GM12892 (cell line): Measurements from ENCODE around the gene KIF5B.

Source experiments
- POLR2A ChIP-seq: IDR thresholded peaks from 2 replicates; pipeline ENCODE4 v1.6.1; 2011; ENCODE audit warnings: low read depth, low read length, control low read depth
- POLR2AphosphoS5 ChIP-seq: IDR thresholded peaks from 2 replicates; pipeline ENCODE4 v1.6.1; 2011; ENCODE audit warnings: low read depth, low read length, control low read depth
- TAF1 ChIP-seq: IDR thresholded peaks from 2 replicates; pipeline ENCODE4 v1.6.1; 2011; ENCODE audit warnings: low read depth, mild to moderate bottlenecking, control low read depth, low read length, borderline replicate concordance

- no peak for TF ChIP-seq POLR2A
- TF ChIP-seq POLR2AphosphoS5 = no peak
- TF ChIP-seq TAF1 = no peak
Observed at GRCh38 chr10:32103721-32104120, 47.5 kb upstream of the KIF5B start.
